Measurements from ENCODE around the gene HECTD4. TPM values are rescaled to one million over a fixed set of nuclear protein-coding genes. Genes with fewer than 3 reads are reported as not detected.

HECTD4 gene
- total RNA-seq, 1 experiment from 2014 or later = 54.5 TPM

DNA sequence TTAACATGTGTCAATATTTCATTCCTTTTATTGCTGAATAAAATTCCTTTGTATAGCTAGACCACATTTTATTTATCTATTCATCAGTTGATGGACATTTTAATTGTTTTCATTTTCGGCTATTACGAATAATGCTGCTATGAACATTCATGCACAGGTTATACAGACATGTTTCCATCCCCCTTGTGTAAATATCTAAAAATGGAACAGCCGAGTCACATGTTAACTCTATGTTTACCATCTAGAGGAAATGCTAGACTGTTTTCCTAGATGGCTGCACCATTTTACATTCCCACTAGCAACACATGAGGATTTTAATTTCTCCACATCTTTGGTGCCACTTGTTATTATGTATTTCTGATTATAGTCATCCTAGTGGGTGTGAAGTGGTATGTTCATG, 49.2 kb downstream of the HECTD4 start:
- intact Hi-C loops (cut with micrococcal nuclease; ENCODE audit: unreplicated experiment) = no loop called here
- Mint-ChIP-seq H3K9me3 (ENCODE audit: unreplicated experiment) (no peaks in the 10 kb centered on the region), H3K27me3 (ENCODE audit: insufficient read depth, unreplicated experiment) (no peaks in the 10 kb centered on the region), H3K4me3 (ENCODE audit: unreplicated experiment) (no peak overlapping the region), H3K36me3 (ENCODE audit: insufficient read depth, unreplicated experiment) (no peaks in the 10 kb centered on the region), H3K27ac (ENCODE audit: unreplicated experiment) (no peak overlapping the region), H3K4me1 (ENCODE audit: low read depth, unreplicated experiment) (no peaks in the 10 kb centered on the region)
- ChIA-PET CTCF (no interaction called here), POLR2A (no interaction called here)
- DNase-seq = no peak
- H3K27me3 ChIP-seq (replicated peaks; ENCODE audit: control insufficient read depth, insufficient read depth, low read length) = no peaks in the 10 kb centered on the region
- BruUV-seq (replicated peaks) = no TSS peak
- H3K9me3 ChIP-seq = no peaks in the 10 kb centered on the region
- H3K36me3 ChIP-seq (ENCODE audit: control insufficient read depth, insufficient read depth, low read length) = no peaks in the 10 kb centered on the region
- no peak for TF ChIP-seq CTCF (IDR thresholded peaks at IDR 0.05; ENCODE audit: insufficient read depth in 1 of 2, low read depth in 1 of 2, low read length in 1 of 2, severe bottlenecking in 1 of 2, unreplicated experiment in 1 of 2)
- no peak overlapping the region for H3K4me3 ChIP-seq (ENCODE audit: low read depth, low read length)
- H3K4me1 ChIP-seq = no peaks in the 10 kb centered on the region

GRCh38 chr12:112331886-112332285, 50.3 kb downstream of the HECTD4 start:
- H3K4me1 ChIP-seq = no peaks in the 10 kb centered on the region
- ChIA-PET POLR2A (no interaction called here), CTCF (no interaction called here)
- no peak overlapping the region for H3K4me3 ChIP-seq (ENCODE audit: low read depth, low read length)
- H3K4me1 Mint-ChIP-seq (ENCODE audit: low read depth, unreplicated experiment) = no peaks in the 10 kb centered on the region
- TF ChIP-seq CTCF (IDR thresholded peaks at IDR 0.05; ENCODE audit: insufficient read depth in 1 of 2, low read depth in 1 of 2, low read length in 1 of 2, severe bottlenecking in 1 of 2, unreplicated experiment in 1 of 2) = no peak
- no peak overlapping the region for H3K4me3 Mint-ChIP-seq (ENCODE audit: unreplicated experiment)
- H3K36me3 Mint-ChIP-seq (ENCODE audit: insufficient read depth, unreplicated experiment) = no peaks in the 10 kb centered on the region
- H3K36me3 ChIP-seq (ENCODE audit: control insufficient read depth, insufficient read depth, low read length) = no peaks in the 10 kb centered on the region
- no peaks in the 10 kb centered on the region for H3K27me3 Mint-ChIP-seq (ENCODE audit: insufficient read depth, unreplicated experiment)
- BruUV-seq (replicated peaks) = no TSS peak
- H3K27me3 ChIP-seq (replicated peaks; ENCODE audit: control insufficient read depth, insufficient read depth, low read length) = no peaks in the 10 kb centered on the region
- intact Hi-C loops (cut with micrococcal nuclease; ENCODE audit: unreplicated experiment) = no loop called here
- no peaks in the 10 kb centered on the region for H3K9me3 ChIP-seq
- DNase-seq = no peak
- no peak overlapping the region for H3K27ac Mint-ChIP-seq (ENCODE audit: unreplicated experiment)
- H3K9me3 Mint-ChIP-seq (ENCODE audit: unreplicated experiment) = no peaks in the 10 kb centered on the region

DNA sequence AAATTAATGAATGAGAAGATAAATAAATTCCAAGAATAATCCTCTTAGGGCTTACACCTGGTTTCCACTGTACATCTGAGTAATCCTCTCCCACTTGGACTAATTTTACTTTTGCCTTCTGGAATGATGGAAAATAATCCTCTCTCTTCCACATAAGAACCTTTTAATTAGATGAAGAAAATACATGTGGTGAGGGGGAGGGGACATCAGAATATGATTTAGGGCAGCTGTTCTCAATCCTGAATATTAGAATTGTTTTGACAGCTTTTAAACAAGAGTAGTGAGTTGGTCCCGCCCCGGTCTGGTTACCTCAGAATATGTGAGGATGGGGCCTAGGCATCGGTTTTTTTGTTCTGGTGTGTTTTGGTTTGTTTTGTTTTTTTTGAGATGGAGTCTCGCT, 51.5 kb downstream of the HECTD4 start:
- Mint-ChIP-seq H3K9me3 (ENCODE audit: unreplicated experiment) (no peaks in the 10 kb centered on the region), H3K4me1 (ENCODE audit: low read depth, unreplicated experiment) (no peaks in the 10 kb centered on the region), H3K4me3 (ENCODE audit: unreplicated experiment) (no peak overlapping the region), H3K36me3 (ENCODE audit: insufficient read depth, unreplicated experiment) (no peaks in the 10 kb centered on the region), H3K27ac (ENCODE audit: unreplicated experiment) (no peak overlapping the region), H3K27me3 (ENCODE audit: insufficient read depth, unreplicated experiment) (no peaks in the 10 kb centered on the region)
- intact Hi-C loops (cut with micrococcal nuclease; ENCODE audit: unreplicated experiment) = no loop called here
- Histone ChIP-seq H3K4me3 (ENCODE audit: low read depth, low read length) (no peak overlapping the region), H3K4me1 (no peaks in the 10 kb centered on the region), H3K9me3 (no peaks in the 10 kb centered on the region), H3K27me3 (replicated peaks; ENCODE audit: control insufficient read depth, insufficient read depth, low read length) (no peaks in the 10 kb centered on the region), H3K36me3 (ENCODE audit: control insufficient read depth, insufficient read depth, low read length) (no peaks in the 10 kb centered on the region)
- POLR2A ChIA-PET = no interaction called here
- BruUV-seq (replicated peaks) = no TSS peak
- no peak for DNase-seq
- CTCF ChIA-PET = interaction anchor here (0.6 kb wide), 1 partner anchor 69 kb away, joined by 3 read pairs; no protein-coding TSS in a partner anchor
- TF ChIP-seq CTCF (IDR thresholded peaks at IDR 0.05; ENCODE audit: insufficient read depth in 1 of 2, low read depth in 1 of 2, low read length in 1 of 2, severe bottlenecking in 1 of 2, unreplicated experiment in 1 of 2) = no peak

Measured in Caco-2 (cell line).